Central memory CD4-positive, alpha-beta T cell (primary cell): Measurements from ENCODE around the gene GJA1.
"Not testable (repeated sequence)": the region's sequence is repeated elsewhere in the genome, so short reads cannot be mapped to it uniquely, and the experiment has no call there.

Experiments
- DNase-seq: peaks from one replicate; pipeline ENCODE4 v3.0.0; 2022
- total RNA-seq, 3 experiments: gene quantifications; one replicate each; lab custom pipeline; 2026; lab: John Stamatoyannopoulos, UW

The GJA1 gene
- 0 to 0.04 (median 0) reads per million in 3 experiments for total RNA-seq

DNA sequence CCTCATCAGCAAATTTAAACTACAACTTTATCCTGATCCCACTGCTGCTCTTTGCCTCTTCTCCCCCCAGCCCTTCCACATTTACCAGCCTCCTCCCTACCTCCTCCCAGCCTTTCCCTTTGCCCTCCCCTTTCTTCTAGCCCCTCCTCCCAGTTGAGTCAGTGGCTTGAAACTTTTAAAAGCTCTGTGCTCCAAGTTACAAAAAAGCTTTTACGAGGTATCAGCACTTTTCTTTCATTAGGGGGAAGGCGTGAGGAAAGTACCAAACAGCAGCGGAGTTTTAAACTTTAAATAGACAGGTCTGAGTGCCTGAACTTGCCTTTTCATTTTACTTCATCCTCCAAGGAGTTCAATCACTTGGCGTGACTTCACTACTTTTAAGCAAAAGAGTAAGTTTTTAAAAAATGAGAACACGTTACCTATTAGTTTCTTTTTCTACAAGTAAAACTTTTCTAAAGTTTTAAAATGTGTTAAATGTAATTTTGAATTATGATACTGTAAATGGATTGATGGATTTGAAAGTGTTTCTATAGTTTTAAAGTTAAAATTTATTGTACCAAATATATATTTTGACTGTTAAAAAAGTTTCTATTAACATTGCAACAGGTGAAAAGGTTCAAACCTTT lies at the start of gene GJA1:
TSS of gene GJA1 (plus strand) at position 203 of the 626 bp plus-strand sequence. CDS start 11,202 bp downstream, outside the sequence.
- no peak for DNase-seq

GRCh38 chr6:121386551-121386950 lies 48.9 kb upstream of the GJA1 start:
- DNase-seq: not testable (repeated sequence)

GRCh38 chr6:121389419-121389818 lies 46.0 kb upstream of the GJA1 start:
- no peak for DNase-seq

DNA sequence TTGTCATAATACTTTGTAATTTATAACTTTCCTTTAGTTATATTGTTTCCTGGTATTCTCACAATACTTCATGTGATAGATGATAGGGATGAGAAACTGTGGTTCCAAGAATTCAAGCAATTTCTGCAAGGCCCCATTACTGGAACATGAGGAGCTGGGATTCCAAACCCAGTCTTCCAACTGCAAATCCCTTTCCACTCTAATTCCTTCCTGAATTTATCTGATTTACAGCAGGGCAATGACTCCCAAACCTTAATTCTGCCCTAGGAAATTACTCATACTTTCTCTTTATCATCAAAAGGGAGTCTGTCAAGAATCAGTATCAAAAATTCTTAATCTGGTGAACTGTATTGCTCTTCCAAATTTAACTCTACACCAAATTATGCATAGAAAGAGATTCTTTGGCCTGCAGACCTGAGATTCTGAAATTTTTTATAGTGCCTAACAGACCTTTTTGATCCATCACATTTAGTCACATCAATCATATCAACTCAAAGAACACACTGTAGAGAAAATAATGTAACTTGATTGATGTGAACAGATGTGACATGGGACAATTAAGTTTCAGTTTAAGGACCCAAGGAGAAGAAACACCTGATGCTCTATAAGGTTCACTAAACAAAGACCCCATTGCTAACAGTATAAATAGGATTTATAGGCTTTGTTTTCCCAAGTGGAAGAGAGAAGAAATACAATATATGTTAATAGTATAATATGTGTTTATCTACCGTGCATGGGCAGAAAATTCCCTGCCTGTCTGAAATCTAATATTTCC lies 41.5 kb upstream of the GJA1 start:
- no peak for DNase-seq

DNA sequence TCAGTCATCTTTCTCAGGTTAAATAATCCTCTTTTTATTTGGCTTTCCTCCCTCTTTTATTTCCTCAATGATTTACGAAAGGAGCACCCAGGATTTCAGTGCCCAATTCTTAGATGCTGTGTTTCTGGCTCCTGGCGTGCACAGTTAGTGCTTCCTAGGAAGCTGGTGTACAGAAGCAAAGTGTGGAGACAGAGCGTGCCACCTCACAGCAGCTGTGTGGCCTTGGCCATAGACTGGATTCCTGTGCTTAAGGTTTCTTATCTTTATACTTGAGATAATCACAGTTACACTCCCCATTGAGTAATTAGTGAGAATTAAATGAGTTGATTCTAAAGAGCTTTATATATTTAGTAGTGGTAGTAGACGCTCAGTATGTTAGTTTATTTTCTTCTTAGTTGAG lies 39.7 kb upstream of the GJA1 start:
- no peak for DNase-seq

DNA sequence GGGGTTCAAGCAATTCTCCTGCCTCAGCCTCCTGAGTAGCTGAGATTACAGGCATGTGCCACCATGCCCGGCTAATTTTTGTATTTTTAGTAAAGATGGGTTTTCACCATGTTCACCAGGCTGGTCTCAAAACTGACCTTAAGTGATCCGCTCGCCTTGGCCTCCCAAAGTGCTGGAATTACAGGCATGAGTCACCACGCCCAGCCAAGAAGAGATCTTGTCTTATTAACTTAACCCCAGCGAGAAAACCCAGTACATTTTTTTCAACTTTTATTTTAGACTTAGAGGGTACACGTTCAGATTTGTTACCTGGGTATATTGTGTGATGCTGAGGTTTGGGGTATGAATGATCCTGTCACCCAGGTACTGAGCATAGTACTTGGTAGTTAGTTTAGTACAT lies 38.3 kb upstream of the GJA1 start:
- DNase-seq: not testable (repeated sequence)

- no peak for DNase-seq
Measured at GRCh38 chr6:121398127-121398526, 37.3 kb upstream of the GJA1 start.

GRCh38 chr6:121399966-121400365 lies 35.5 kb upstream of the GJA1 start:
- DNase-seq: no peak

DNA sequence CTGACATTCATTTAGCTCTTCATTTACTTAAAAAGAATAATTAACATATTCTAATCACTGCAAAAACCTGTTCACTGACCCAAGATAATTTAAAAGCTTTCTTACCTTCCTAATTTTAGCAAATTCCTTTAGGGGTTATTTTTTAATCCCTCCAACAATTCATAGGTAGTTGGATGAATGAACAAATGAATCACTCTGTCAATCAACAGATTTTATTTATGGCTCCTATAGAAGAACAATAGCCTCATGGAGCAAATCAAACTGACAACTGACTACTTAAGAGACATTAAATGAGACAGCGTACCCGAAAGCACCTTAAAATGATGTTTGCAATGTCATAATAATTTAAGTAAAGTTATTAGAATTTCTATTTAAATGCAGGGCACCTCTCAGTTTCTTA lies 31.5 kb upstream of the GJA1 start:
- no peak for DNase-seq

- no peak for DNase-seq
Measured at GRCh38 chr6:121405306-121405705, 30.1 kb upstream of the GJA1 start.

- no peak for DNase-seq
Measured at GRCh38 chr6:121408321-121408720, 27.1 kb upstream of the GJA1 start.

GRCh38 chr6:121413879-121414278 lies 21.6 kb upstream of the GJA1 start:
- no peak for DNase-seq

- DNase-seq: no peak
Measured at GRCh38 chr6:121418346-121418745, 17.1 kb upstream of the GJA1 start.

DNA sequence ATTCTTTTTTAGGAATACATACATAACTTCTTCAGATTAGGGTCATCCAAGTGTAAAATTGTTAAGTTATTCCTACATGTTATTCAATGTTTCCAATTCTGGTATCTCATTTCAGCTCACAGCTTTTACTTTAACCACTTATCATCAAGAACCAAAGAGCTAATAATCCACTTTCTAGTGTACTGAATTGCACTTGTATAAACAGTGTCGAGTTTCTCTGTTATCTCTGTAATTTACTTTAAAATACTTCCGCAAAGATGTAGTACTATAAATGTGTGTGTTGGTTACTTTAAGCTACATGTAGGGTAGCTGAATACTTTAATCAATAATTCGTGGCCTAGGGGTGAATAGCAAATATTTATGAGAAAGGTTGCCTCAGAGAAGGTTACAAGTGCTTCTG lies 8.8 kb upstream of the GJA1 start:
- no peak for DNase-seq

DNA sequence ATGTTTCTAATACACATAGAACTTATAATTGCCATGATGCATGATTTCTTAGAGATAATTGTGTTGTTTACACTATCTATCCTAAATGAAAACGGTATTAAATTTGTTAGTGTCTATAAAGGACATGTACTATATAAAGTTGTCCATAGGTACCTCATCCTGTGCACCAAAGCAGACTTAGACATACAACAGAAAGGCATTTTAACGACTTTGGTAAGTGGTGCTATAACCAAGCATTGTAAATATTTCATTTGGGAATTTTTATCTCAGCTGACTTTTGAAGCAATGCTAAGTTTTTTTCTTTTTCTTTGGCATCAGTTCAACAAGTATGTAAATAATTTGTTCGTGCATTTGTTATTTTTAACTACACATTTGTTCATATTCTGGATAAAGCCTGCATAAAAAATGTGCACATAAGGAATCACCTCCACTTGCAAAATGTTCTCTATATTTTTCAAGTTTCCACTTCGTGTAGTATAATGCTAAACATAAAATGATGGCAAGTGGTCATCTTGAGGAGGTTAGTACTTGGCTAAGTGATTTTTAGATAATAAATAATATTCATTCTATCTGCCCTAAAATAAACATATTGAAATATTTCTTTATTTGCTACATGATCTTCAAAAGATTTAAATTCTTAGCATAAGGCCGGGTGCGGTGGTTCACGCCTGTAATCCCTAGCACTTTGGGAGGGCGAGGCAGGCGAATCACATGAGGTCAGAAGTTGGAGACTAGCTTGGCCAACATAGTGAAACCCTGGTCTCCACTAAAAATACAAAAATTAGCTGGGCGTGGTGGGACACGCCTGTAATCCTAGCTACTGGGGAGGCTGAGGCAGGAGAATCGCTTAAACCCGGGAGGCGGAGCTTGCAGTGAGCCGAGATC lies 6.3 kb upstream of the GJA1 start:
- DNase-seq: no peak

DNA sequence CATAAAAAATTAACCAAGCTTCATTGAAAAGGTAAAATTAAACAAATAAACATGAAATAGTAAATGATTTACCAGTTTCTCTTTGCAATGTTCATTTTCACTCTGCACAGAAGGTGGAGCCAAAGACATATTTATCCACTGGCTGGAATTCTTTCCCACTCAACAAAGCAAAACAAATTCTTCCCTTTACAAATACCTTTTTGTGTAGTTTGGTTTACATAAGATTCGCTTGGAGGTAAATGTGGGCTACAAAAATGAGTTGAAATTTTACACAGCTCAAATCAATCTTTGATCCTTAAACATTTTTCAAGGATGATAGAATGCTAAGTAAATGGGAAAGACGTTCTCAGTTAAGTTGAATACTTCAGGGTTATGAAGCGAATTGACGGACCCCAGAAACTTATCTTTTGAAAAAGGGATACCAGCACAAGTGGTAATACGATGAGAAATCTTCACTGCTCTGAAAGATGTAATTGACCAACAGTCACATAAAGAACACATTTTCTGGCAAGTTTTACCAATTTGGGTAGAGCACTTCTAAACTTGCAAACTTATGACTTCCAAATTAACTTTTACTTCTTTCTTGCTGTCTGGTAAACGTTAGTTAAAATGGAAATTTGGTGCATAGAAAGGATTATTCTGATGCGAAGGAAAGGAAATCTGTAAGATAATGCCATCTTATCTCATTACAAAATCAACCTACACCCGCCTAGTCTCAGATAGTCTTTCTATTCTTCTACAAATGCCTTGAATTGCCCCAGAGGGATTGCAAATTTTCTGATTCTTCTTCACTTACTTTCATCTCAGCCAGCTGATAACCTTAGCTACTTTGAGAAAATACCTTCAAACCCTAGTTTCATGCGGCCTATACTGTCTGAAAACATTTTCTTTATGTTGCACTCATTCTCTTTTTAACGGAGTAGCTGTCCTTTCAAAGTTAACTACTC lies 4.7 kb upstream of the GJA1 start:
- no peak for DNase-seq

DNA sequence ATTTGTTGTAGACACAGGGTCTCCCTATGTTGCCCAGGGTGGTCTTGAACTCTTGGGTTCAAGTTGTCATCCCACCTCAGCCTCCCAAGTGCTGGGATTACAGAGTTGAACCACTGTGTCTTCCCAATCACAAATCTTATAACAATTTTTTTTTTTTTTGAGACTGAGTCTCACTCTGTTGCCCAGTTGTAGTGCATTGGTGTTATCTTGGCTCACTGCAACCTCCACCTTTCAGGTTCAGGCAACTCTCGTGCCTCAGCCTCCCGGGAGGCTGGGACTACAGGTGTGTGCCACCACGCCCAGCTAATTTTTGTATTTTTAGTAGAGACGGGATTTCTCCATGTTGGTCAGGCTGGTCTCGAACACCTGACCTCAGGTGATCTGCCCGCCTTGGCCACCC lies 3.7 kb upstream of the GJA1 start:
- DNase-seq: not testable (repeated sequence)

GRCh38 chr6:121434037-121434770 lies 1.2 kb upstream of the GJA1 start:
- no peak for DNase-seq

GRCh38 chr6:121436274-121436857 lies 920 bp downstream of the GJA1 start:
- no peak for DNase-seq

DNA sequence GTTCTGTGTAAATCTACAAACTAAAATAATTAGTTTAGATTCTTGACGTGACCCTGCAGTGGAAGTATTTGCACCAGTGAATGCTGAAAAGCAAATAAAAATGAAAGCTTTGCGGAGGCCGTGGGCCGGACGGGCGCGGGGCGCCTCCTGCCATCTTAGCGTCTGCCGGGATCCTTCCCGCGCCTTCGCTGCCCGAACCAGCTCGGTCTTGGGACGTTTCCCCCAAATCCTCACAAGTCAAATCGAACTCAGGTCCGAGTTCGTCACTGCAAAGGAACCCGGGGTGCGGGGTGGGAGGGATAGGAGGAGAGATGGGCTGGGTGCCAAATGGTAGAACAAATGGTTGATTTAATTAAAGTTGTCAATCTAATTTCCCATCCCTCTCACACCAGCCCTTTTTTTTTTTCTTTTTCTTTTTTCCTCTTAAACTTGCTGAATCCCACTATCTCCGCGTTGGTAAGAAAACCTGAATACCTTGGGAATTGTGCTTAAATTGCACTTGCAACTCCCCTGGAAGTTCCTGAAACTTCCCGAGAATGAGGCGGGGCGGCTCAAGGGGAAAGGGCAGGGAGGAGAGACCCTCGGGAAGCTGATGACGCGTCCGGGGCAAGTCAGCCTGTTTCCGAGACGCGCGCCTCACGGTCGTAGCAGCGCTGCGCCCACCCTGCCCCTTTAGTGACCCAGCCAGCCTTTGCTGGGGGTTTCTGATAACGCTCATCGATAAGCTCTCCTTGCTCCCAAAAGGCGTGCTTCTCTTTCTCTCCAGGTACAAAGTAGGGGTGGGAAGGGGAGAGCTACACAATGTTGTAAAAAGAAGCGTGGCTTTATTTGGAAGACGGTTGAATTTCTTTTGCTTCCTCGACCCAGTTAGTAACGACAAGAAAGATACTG lies 1.8 kb downstream of the GJA1 start:
- no peak for DNase-seq
